Activated T-helper 2 cell treated with anti-CD3 and anti-CD28 coated beads, Interferon-gamma antibody, Interleukin-2, Interleukin-4, amounts not matched to agents 10 μg/mL and 5 μg/mL and 100 μg/mL, durations not matched to agents 14 hours and 24 hours and 36 hours (primary cell): ENCODE results near the gene TMEM240. TPM values are rescaled to one million over a fixed set of nuclear protein-coding genes. Genes with fewer than 3 reads are reported as not detected.

Source experiments
- DNase-seq: peaks from one replicate; pipeline ENCODE4 v3.0.0; 2021; ENCODE audit warnings: low spot score
- H3K27ac Mint-ChIP-seq: one replicate; pipeline ENCODE4 v1.8.0; 2021; ENCODE audit warnings: mixed read lengths
- H3K27me3 Mint-ChIP-seq: one replicate; pipeline ENCODE4 v1.8.0; 2021; ENCODE audit warnings: low read depth, mixed read lengths
- H3K36me3 Mint-ChIP-seq: one replicate; pipeline ENCODE4 v1.8.0; 2021; ENCODE audit warnings: low read depth, mixed read lengths
- H3K4me1 Mint-ChIP-seq: one replicate; pipeline ENCODE4 v1.8.0; 2021; ENCODE audit warnings: low read depth, mixed read lengths
- H3K4me3 Mint-ChIP-seq: one replicate; pipeline ENCODE4 v1.8.0; 2021; ENCODE audit warnings: low read depth, mild to moderate bottlenecking, moderate library complexity, mixed read lengths
- H3K9me3 Mint-ChIP-seq: one replicate; pipeline ENCODE4 v1.8.0; 2021; ENCODE audit warnings: mixed read lengths
- intact Hi-C: fragments of 100-400 bp; cut with micrococcal nuclease; formaldehyde crosslinking; loops from one replicate; pipeline ENCODE4 v1.15.1; 2023
- total RNA-seq: library from RNA; stranded (reverse); gene quantifications from 2 replicates; pipeline ENCODE4 v1.2.3, GENCODE V29; 2022

The TMEM240 gene
- total RNA-seq, 1 donor from 2014 or later = 0.25 TPM

GRCh38 chr1:1553821-1554494 is 13.5 kb upstream of the TMEM240 start:
- intact Hi-C loops = no loop called here
- Mint-ChIP-seq H3K4me1 (no peaks in the 10 kb centered on the region), H3K27me3 (no peaks in the 10 kb centered on the region), H3K4me3 (no peak overlapping the region), H3K9me3 (no peaks in the 10 kb centered on the region), H3K27ac (no peak overlapping the region), H3K36me3 (peaks cover 4% of the 10 kb centered on the region)
- no peak for DNase-seq

GRCh38 chr1:1552263-1552639 is 11.8 kb upstream of the TMEM240 start:
- no peak overlapping the region for H3K4me3 Mint-ChIP-seq
- no peaks in the 10 kb centered on the region for H3K4me1 Mint-ChIP-seq
- no peaks in the 10 kb centered on the region for H3K9me3 Mint-ChIP-seq
- no peaks in the 10 kb centered on the region for H3K27me3 Mint-ChIP-seq
- intact Hi-C loops = no loop called here
- peaks cover 7% of the 10 kb centered on the region for H3K36me3 Mint-ChIP-seq
- DNase-seq = no peak
- H3K27ac Mint-ChIP-seq = no peak overlapping the region

GRCh38 chr1:1551524-1552262 is 11.3 kb upstream of the TMEM240 start:
- intact Hi-C loops = no loop called here
- Mint-ChIP-seq H3K27me3 (no peaks in the 10 kb centered on the region), H3K4me3 (no peak overlapping the region), H3K27ac (no peak overlapping the region), H3K4me1 (no peaks in the 10 kb centered on the region), H3K36me3 (peaks cover 7% of the 10 kb centered on the region), H3K9me3 (no peaks in the 10 kb centered on the region)
- DNase-seq = no peak

GRCh38 chr1:1550591-1551432 is 10.4 kb upstream of the TMEM240 start:
- intact Hi-C loops = no loop called here
- Mint-ChIP-seq H3K4me3 (no peak overlapping the region), H3K9me3 (no peaks in the 10 kb centered on the region), H3K4me1 (no peaks in the 10 kb centered on the region), H3K27ac (no peak overlapping the region), H3K27me3 (no peaks in the 10 kb centered on the region), H3K36me3 (peaks cover 7% of the 10 kb centered on the region)
- no peak for DNase-seq

GRCh38 chr1:1550087-1550486 is 9.7 kb upstream of the TMEM240 start:
- Mint-ChIP-seq H3K4me3 (no peak overlapping the region), H3K27me3 (no peaks in the 10 kb centered on the region), H3K36me3 (peaks cover 13% of the 10 kb centered on the region), H3K9me3 (no peaks in the 10 kb centered on the region), H3K4me1 (no peaks in the 10 kb centered on the region), H3K27ac (no peak overlapping the region)
- intact Hi-C loops = no loop called here
- DNase-seq = no peak

GRCh38 chr1:1548591-1548990 is 8.2 kb upstream of the TMEM240 start:
- Mint-ChIP-seq H3K27me3 (no peaks in the 10 kb centered on the region), H3K9me3 (no peaks in the 10 kb centered on the region), H3K36me3 (peaks cover 24% of the 10 kb centered on the region), H3K4me1 (no peaks in the 10 kb centered on the region), H3K4me3 (no peak overlapping the region), H3K27ac (no peak overlapping the region)
- intact Hi-C loops = no loop called here
- no peak for DNase-seq

GRCh38 chr1:1547476-1547875 is 7.1 kb upstream of the TMEM240 start:
- intact Hi-C loops = no loop called here
- peaks cover 32% of the 10 kb centered on the region for H3K36me3 Mint-ChIP-seq
- no peaks in the 10 kb centered on the region for H3K9me3 Mint-ChIP-seq
- no peak for DNase-seq
- no peak overlapping the region for H3K27ac Mint-ChIP-seq
- no peaks in the 10 kb centered on the region for H3K4me1 Mint-ChIP-seq
- H3K27me3 Mint-ChIP-seq = no peaks in the 10 kb centered on the region
- no peak overlapping the region for H3K4me3 Mint-ChIP-seq

GRCh38 chr1:1547011-1547410 is 6.6 kb upstream of the TMEM240 start:
- Mint-ChIP-seq H3K9me3 (no peaks in the 10 kb centered on the region), H3K4me3 (no peak overlapping the region), H3K27ac (no peak overlapping the region), H3K36me3 (peaks cover 34% of the 10 kb centered on the region), H3K4me1 (no peaks in the 10 kb centered on the region), H3K27me3 (no peaks in the 10 kb centered on the region)
- no peak for DNase-seq
- intact Hi-C loops = no loop called here

GRCh38 chr1:1545946-1546737 is 5.7 kb upstream of the TMEM240 start:
- no peaks in the 10 kb centered on the region for H3K4me1 Mint-ChIP-seq
- H3K9me3 Mint-ChIP-seq = no peaks in the 10 kb centered on the region
- no peak overlapping the region for H3K27ac Mint-ChIP-seq
- DNase-seq = no peak
- no peaks in the 10 kb centered on the region for H3K27me3 Mint-ChIP-seq
- no peak overlapping the region for H3K4me3 Mint-ChIP-seq
- H3K36me3 Mint-ChIP-seq = peaks cover 41% of the 10 kb centered on the region
- intact Hi-C loops = no loop called here

- no peak overlapping the region for H3K4me3 Mint-ChIP-seq
- H3K27ac Mint-ChIP-seq = no peak overlapping the region
- no peaks in the 10 kb centered on the region for H3K4me1 Mint-ChIP-seq
- no peaks in the 10 kb centered on the region for H3K9me3 Mint-ChIP-seq
- peaks cover under 1% of the 10 kb centered on the region for H3K27me3 Mint-ChIP-seq
- intact Hi-C loops = no loop called here
- DNase-seq = no peak
- H3K36me3 Mint-ChIP-seq = peaks cover 41% of the 10 kb centered on the region
These were observed 4.1 kb upstream of the TMEM240 start for GRCh38 chr1:1544544-1544943.

GRCh38 chr1:1543706-1544099 is 3.3 kb upstream of the TMEM240 start:
- intact Hi-C loops = no loop called here
- Mint-ChIP-seq H3K27ac (no peak overlapping the region), H3K27me3 (peaks cover 1% of the 10 kb centered on the region), H3K9me3 (no peaks in the 10 kb centered on the region), H3K4me3 (no peak overlapping the region), H3K4me1 (no peaks in the 10 kb centered on the region), H3K36me3 (peaks cover 41% of the 10 kb centered on the region)
- no peak for DNase-seq
